HCT116 (cell line): Measurements from ENCODE around the gene RAB3B. TPM values are rescaled to one million over a fixed set of nuclear protein-coding genes. Genes with fewer than 3 reads are reported as not detected.

ENCODE experiments used
- ATAC-seq: fragments of 200-7000 bp; cut with Tn5 transposase; 2 replicates; pipeline ENCODE4 v1.9.1; 2020; ENCODE audit warnings: mild to moderate bottlenecking, moderate library complexity
- BruUV-seq: library from RNA; stranded (reverse); fragments of 400-500 nt; replicated peaks from 2 replicates; lab custom pipeline; 2021; lab: Mats Ljungman, UMichigan
- CTCF ChIA-PET: fragments of 300-600 bp; sonication (Branson Sonifier 250); formaldehyde crosslinking; loops from one replicate; lab custom pipeline; 2021; ENCODE audit warnings: antibody characterized with exemption; lab: Charles Lee
- POLR2A ChIA-PET: fragments of 300-600, 350-600 bp; sonication (Branson Sonifier 250); formaldehyde crosslinking; loops from one replicate; lab custom pipeline; 2021; ENCODE audit warnings: antibody characterized with exemption; lab: Charles Lee
- RAD21 ChIA-PET, 2 experiments: fragments of 300-600 bp; sonication (Branson Sonifier 250); formaldehyde crosslinking; loops; one replicate each; lab custom pipeline; 2023; ENCODE audit warnings: low total read pairs in 2 of 2; ENCODE audit not compliant: uncharacterized antibody in 2 of 2, unreplicated experiment in 2 of 2, low non-redundant PET in 1 of 2; lab: Charles Lee
- DNase-seq: peaks from one replicate; pipeline ENCODE4 v3.0.0-alpha.2; 2010; ENCODE audit warnings: low read depth, low spot score
- H2AFZ ChIP-seq: fragments of 200-600 bp; shearing (Covaris generic), sonication (generic); 2 replicates; pipeline ENCODE4 v1.6.1; 2017; ENCODE audit warnings: low read depth, mixed run types, mixed read lengths, antibody characterized with exemption, low read length; ENCODE audit not compliant: poor library complexity, severe bottlenecking
- H3K27ac ChIP-seq: 2 replicates; pipeline ENCODE4 v1.5.1; 2012; ENCODE audit warnings: low read depth, low read length
- H3K27me3 ChIP-seq: fragments of 200-600 bp; sonication (generic); 2 replicates; pipeline ENCODE4 v1.6.1; 2016; ENCODE audit warnings: mixed run types, low read length, mixed read lengths; ENCODE audit not compliant: insufficient read depth
- H3K36me3 ChIP-seq, 2 experiments: fragments of 200-500 bp in 1 of 2; fragments of 200-600 bp in 1 of 2; sonication (Bioruptor generic) in 1 of 2; sonication (generic) in 1 of 2; 2 replicates each; pipeline versions ENCODE4 v1.5.1 to v1.6.1; 2014 to 2016; ENCODE audit warnings: low read length in 2 of 2, inconsistent platforms in 1 of 2, mixed read lengths in 1 of 2, mixed run types in 1 of 2; ENCODE audit not compliant: insufficient read depth in 2 of 2, control insufficient read depth in 1 of 2
- H3K4me1 ChIP-seq, 2 experiments: fragments of 200-600 bp in 1 of 2; sonication (generic) in 1 of 2; 2 replicates each; pipeline versions ENCODE4 v1.5.1 to v1.6.1; 2012 to 2017; ENCODE audit warnings: low read length in 2 of 2, inconsistent platforms in 1 of 2, mild to moderate bottlenecking in 1 of 2, mixed read lengths in 1 of 2, mixed run types in 1 of 2, moderate library complexity in 1 of 2; ENCODE audit not compliant: insufficient read depth in 2 of 2, control insufficient read depth in 1 of 2
- H3K4me2 ChIP-seq: fragments of 200-600 bp; sonication (generic); 2 replicates; pipeline ENCODE4 v1.6.1; 2017; ENCODE audit warnings: mixed run types, low read length, mixed read lengths
- H3K4me3 ChIP-seq, 2 experiments: fragments of 200-600 bp in 1 of 2; sonication (generic) in 1 of 2; replicated peaks in 1 of 2; 2 replicates each; pipeline ENCODE4 v1.5.1; 2011 to 2016; ENCODE audit warnings: low read length in 2 of 2, control low read depth in 1 of 2, low read depth in 1 of 2, mild to moderate bottlenecking in 1 of 2, mixed read lengths in 1 of 2, mixed run types in 1 of 2
- H3K79me2 ChIP-seq: fragments of 200-600 bp; sonication (generic); 2 replicates; pipeline ENCODE4 v1.6.1; 2017; ENCODE audit warnings: mild to moderate bottlenecking, mixed run types, low read length, moderate library complexity, mixed read lengths; ENCODE audit not compliant: insufficient read depth
- H3K9ac ChIP-seq: fragments of 200-600 bp; sonication (generic); 2 replicates; pipeline ENCODE4 v1.6.1; 2016; ENCODE audit warnings: low read length, mixed read lengths
- H3K9me2 ChIP-seq: fragments of 200-600 bp; sonication (generic), shearing (Covaris generic); 2 replicates; pipeline ENCODE4 v1.6.1; 2017; ENCODE audit warnings: mixed run types, mild to moderate bottlenecking, moderate library complexity; ENCODE audit not compliant: insufficient read depth
- H3K9me3 ChIP-seq, 2 experiments: fragments of 200-500 bp in 1 of 2; fragments of 200-600 bp in 1 of 2; sonication (Bioruptor generic) in 1 of 2; sonication (generic) in 1 of 2; 2 replicates each; pipeline ENCODE4 v1.6.1; 2014 to 2017; ENCODE audit warnings: low read length in 2 of 2, mixed read lengths in 2 of 2, inconsistent platforms in 1 of 2, low read depth in 1 of 2, mild to moderate bottlenecking in 1 of 2, mixed run types in 1 of 2, moderate library complexity in 1 of 2; ENCODE audit not compliant: control insufficient read depth in 1 of 2, insufficient read depth in 1 of 2
- H4K20me1 ChIP-seq: fragments of 200-600 bp; sonication (generic), shearing (Covaris generic); 2 replicates; pipeline ENCODE4 v1.6.1; 2017; ENCODE audit warnings: mixed run types, mild to moderate bottlenecking, moderate library complexity; ENCODE audit not compliant: insufficient read depth
- CBX3 ChIP-seq: IDR thresholded peaks from 2 replicates; pipeline ENCODE4 v1.6.1; 2012; ENCODE audit warnings: low read depth
- EGR1 ChIP-seq: IDR thresholded peaks from 2 replicates; pipeline ENCODE4 v1.6.1; 2012; ENCODE audit warnings: low read depth
- FOSL1 ChIP-seq: IDR thresholded peaks from 2 replicates; pipeline ENCODE4 v1.6.1; 2012; ENCODE audit warnings: low read depth
- RAD21 ChIP-seq: IDR thresholded peaks from 2 replicates; pipeline ENCODE4 v1.6.1; 2012; ENCODE audit warnings: low read depth, mild to moderate bottlenecking
- SIN3A ChIP-seq: IDR thresholded peaks from 2 replicates; pipeline ENCODE4 v1.6.1; 2012; ENCODE audit warnings: low read depth
- SRF ChIP-seq: IDR thresholded peaks from 2 replicates; pipeline ENCODE4 v1.6.1; 2012; ENCODE audit warnings: low read depth
- YY1 ChIP-seq: IDR thresholded peaks from 2 replicates; pipeline ENCODE4 v1.6.1; 2011; ENCODE audit warnings: low read length, low read depth, moderate library complexity, mild to moderate bottlenecking; ENCODE audit not compliant: insufficient replicate concordance; ENCODE audit errors: extremely low read depth
- ZFX ChIP-seq: fragments of 450-650 bp; IDR thresholded peaks from 2 replicates; pipeline ENCODE4 v1.6.1; 2017
- ZNF274 ChIP-seq: fragments of 200-500 bp; sonication (Bioruptor generic); IDR thresholded peaks from 2 replicates; pipeline ENCODE4 v1.6.1; 2014; ENCODE audit warnings: mild to moderate bottlenecking, low read depth, low read length, inconsistent platforms
- intact Hi-C: fragments of 100-400 bp; cut with micrococcal nuclease; formaldehyde crosslinking; loops from 2 replicates; pipeline ENCODE4 v1.10.0; 2022
- total RNA-seq: library from RNA; stranded (reverse); gene quantifications from one replicate; pipeline ENCODE4 v1.2.1, GENCODE V29; 2021; ENCODE audit not compliant: unreplicated experiment
- TF ChIP-seq, protein P1 (sequence below), 3 experiments: fragments of 200-600 bp in 1 of 3; sonication (generic) in 1 of 3; IDR thresholded peaks in 2 of 3; conservative IDR thresholded peaks in 1 of 3; 2 replicates each; pipeline ENCODE4 v1.5.1; 2012 to 2017; ENCODE audit warnings: low read depth in 2 of 3, low read length in 2 of 3, antibody characterized with exemption in 1 of 3, borderline replicate concordance in 1 of 3, control low read depth in 1 of 3, mild to moderate bottlenecking in 1 of 3, mixed read lengths in 1 of 3, mixed run types in 1 of 3, moderate library complexity in 1 of 3; ENCODE audit not compliant: insufficient read depth in 1 of 3
- TF ChIP-seq, protein P2 (sequence below): IDR thresholded peaks from 2 replicates; pipeline ENCODE4 v1.6.1; 2012
- TF ChIP-seq, protein P3 (sequence below): IDR thresholded peaks from 2 replicates; pipeline ENCODE4 v1.6.1; 2011; ENCODE audit warnings: mild to moderate bottlenecking, low read length, moderate library complexity; ENCODE audit not compliant: insufficient replicate concordance; ENCODE audit errors: extremely low read depth

The RAB3B gene
- total RNA-seq, 1 experiment from 2014 or later, result 15.1 TPM

DNA sequence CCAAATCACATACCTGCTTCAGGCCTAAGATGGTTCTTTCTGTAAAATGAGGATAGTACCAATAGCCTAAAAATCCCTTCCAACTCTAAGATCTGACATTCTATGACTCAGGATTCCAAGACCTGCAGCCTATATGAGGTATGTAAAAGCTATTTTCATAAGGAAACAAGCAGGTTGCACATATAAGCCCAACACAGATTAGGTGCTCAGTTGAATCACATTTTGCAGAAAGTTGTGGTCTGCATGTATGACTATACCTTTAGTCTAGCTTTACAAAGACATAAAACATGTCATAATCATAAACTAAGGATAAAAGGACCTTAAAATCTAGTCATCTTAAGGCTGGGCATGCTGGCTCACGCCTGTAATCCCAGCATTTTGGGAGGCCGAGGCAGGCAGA is 35.8 kb upstream of the RAB3B start:
- peaks cover 19% of the 10 kb centered on the region for H3K79me2 ChIP-seq
- no peak overlapping the region for H3K9ac ChIP-seq
- H3K36me3 ChIP-seq, result peaks cover 15 to 28% of the 10 kb centered on the region in 2 experiments; a peak in 3 of 4 replicates
- H3K27ac ChIP-seq, result no peak overlapping the region
- ATAC-seq (no peak), DNase-seq (no peak)
- POLR2A ChIA-PET, result no interaction called here
- no peaks in the 10 kb centered on the region for H3K4me1 ChIP-seq
- BruUV-seq, result no TSS peak
- no peaks in the 10 kb centered on the region for H4K20me1 ChIP-seq
- H3K27me3 ChIP-seq, result no peaks in the 10 kb centered on the region
- no peaks in the 10 kb centered on the region for H3K9me3 ChIP-seq
- no peak overlapping the region for H2AFZ ChIP-seq
- no peak overlapping the region for H3K4me2 ChIP-seq
- no peak overlapping the region for H3K4me3 ChIP-seq
- TF ChIP-seq EGR1 (no peak), FOSL1 (no peak), CBX3 (no peak), ZNF274 (no peak), YY1 (no peak), ZFX (no peak), SRF (no peak), RAD21 (no peak)
- TF ChIP-seq, protein P1, sequence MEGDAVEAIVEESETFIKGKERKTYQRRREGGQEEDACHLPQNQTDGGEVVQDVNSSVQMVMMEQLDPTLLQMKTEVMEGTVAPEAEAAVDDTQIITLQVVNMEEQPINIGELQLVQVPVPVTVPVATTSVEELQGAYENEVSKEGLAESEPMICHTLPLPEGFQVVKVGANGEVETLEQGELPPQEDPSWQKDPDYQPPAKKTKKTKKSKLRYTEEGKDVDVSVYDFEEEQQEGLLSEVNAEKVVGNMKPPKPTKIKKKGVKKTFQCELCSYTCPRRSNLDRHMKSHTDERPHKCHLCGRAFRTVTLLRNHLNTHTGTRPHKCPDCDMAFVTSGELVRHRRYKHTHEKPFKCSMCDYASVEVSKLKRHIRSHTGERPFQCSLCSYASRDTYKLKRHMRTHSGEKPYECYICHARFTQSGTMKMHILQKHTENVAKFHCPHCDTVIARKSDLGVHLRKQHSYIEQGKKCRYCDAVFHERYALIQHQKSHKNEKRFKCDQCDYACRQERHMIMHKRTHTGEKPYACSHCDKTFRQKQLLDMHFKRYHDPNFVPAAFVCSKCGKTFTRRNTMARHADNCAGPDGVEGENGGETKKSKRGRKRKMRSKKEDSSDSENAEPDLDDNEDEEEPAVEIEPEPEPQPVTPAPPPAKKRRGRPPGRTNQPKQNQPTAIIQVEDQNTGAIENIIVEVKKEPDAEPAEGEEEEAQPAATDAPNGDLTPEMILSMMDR (IDR thresholded peaks at IDR 0.05 in 2 of 3, conservative IDR thresholded peaks at IDR 0.05 in 1 of 3; ENCODE audit: borderline replicate concordance in 1 of 3, insufficient read depth in 1 of 3, low read depth in 2 of 3, low read length in 2 of 3), result no peak
- TF ChIP-seq, all 23 proteins: peak for 0
- H3K9me2 ChIP-seq, result no peaks in the 10 kb centered on the region
- RAD21 ChIA-PET, result no interaction called here
- CTCF ChIA-PET, result no interaction called here
- intact Hi-C loops, result no loop called here

DNA sequence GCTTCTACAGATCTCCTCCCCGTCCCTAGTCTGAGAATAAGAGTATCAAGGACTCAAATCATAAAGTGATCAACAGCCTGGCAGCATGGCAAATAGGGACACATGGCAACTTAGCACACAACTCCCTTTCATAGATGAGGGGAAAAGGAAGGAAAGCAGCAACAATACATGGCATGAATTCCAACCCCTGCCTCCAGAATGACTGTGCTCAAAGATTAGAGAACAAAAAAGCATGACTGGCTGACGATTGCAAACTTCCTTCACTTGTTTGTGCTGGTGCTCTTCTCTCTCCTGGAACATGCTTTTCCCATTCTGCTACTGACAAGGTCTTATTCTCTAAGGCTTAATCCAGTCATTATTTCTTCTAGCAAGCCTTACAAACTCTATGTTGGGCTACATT is 31.6 kb upstream of the RAB3B start:
- no peak for ATAC-seq
- TF ChIP-seq ZNF274, result no peak
- TF ChIP-seq SIN3A, result no peak
- TF ChIP-seq, protein P2, sequence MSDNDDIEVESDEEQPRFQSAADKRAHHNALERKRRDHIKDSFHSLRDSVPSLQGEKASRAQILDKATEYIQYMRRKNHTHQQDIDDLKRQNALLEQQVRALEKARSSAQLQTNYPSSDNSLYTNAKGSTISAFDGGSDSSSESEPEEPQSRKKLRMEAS, result no peak
- TF ChIP-seq, protein P3, sequence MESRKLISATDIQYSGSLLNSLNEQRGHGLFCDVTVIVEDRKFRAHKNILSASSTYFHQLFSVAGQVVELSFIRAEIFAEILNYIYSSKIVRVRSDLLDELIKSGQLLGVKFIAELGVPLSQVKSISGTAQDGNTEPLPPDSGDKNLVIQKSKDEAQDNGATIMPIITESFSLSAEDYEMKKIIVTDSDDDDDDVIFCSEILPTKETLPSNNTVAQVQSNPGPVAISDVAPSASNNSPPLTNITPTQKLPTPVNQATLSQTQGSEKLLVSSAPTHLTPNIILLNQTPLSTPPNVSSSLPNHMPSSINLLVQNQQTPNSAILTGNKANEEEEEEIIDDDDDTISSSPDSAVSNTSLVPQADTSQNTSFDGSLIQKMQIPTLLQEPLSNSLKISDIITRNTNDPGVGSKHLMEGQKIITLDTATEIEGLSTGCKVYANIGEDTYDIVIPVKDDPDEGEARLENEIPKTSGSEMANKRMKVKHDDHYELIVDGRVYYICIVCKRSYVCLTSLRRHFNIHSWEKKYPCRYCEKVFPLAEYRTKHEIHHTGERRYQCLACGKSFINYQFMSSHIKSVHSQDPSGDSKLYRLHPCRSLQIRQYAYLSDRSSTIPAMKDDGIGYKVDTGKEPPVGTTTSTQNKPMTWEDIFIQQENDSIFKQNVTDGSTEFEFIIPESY, result no peak
- no peak overlapping the region for H2AFZ ChIP-seq
- no peak overlapping the region for H3K4me3 ChIP-seq
- ChIA-PET CTCF (no interaction called here), POLR2A (no interaction called here), RAD21 (no interaction called here)
- H3K27ac ChIP-seq, result no peak overlapping the region
- peaks cover 18 to 28% of the 10 kb centered on the region in 2 experiments; a peak in 3 of 4 replicates for H3K36me3 ChIP-seq
- no peak for DNase-seq
- H3K79me2 ChIP-seq, result no peaks in the 10 kb centered on the region
- H3K4me1 ChIP-seq, result no peaks in the 10 kb centered on the region
- no peaks in the 10 kb centered on the region for H3K27me3 ChIP-seq
- no peak overlapping the region for H3K9ac ChIP-seq
- intact Hi-C loops, result no loop called here
- no peaks in the 10 kb centered on the region for H3K9me2 ChIP-seq
- BruUV-seq, result no TSS peak
- H3K4me2 ChIP-seq, result no peak overlapping the region
- H3K9me3 ChIP-seq, result no peaks in the 10 kb centered on the region
- H4K20me1 ChIP-seq, result no peaks in the 10 kb centered on the region
